Spleen (tissue), 7 donors: Measurements from ENCODE around the gene CEP170B.

Experiments used
- POLR2A ChIP-seq, 3 donors: fragments of 450-650 bp; IDR thresholded peaks; one replicate each; pipeline ENCODE4 v1.5.1; 2017; ENCODE audit warnings: antibody characterized with exemption in 3 of 3, mild to moderate bottlenecking in 1 of 3
- POLR2AphosphoS5 ChIP-seq, 3 donors: sonication (generic); formaldehyde crosslinking; IDR thresholded peaks; one replicate each; pipeline ENCODE4 v1.5.1; 2017; ENCODE audit warnings: antibody characterized with exemption in 3 of 3
- TF ChIP-seq, protein P1 (sequence below), 11 experiments: fragments of 200-600 bp in 7 of 11; fragments of 450-650 bp in 4 of 11; sonication (generic) in 4 of 11; IDR thresholded peaks in 8 of 11; conservative IDR thresholded peaks in 3 of 11; 1 replicate in 7 of 11; 2 replicates in 4 of 11; pipeline versions ENCODE4 v1.4.0 to v1.8.0; 2016 to 2021; ENCODE audit warnings: antibody characterized with exemption in 11 of 11, inconsistent platforms in 4 of 11, mild to moderate bottlenecking in 1 of 11
- donor health status: DM: no; HTN: no; CAD: no; lungs with moderate emphysema.
- donor health status: DM: no; HTN: no; CAD: no.
- donor health status: DM: no; HTN: no; CAD: no.

DNA sequence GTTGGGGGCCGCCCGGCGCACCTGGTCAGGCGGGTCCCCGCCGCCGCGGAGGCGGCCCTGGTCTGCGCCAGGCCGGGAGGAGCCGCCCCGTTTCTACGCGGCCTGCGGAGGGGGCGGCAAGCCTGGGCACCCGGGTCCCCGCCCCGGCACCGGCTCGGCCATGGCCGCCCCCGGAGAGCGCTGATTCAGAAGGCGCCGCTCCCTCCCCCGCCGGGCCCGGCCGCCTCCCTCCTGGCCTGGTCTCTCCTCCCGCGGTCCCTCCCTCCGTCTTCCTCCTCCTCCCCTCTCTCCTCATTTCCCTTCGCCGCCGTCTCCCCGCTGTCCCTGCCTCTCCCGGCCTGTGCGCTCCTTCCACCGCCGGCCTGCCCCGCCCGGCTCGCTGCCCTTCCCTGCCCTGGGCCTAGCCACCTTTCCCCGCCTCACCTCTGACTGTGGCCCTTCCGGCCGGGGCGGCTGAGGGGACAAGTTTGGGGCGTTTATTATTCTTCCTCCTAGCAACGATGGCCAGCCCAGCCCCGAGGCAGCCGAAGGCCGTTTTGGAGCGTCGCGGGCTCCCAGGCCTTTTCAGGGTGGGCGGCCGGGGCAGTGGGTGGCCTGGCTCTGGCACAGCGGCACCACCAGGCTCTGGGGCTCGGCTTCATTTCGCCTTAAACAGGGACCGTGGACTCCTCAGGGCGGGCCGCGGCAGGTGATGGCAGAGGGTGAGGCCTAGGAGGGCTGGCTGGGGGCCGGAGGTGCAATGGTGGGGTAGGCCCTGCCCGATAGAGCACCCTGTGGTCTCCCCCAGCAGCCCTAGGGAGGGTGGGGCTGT is 768 bp downstream of the CEP170B start:
- TF ChIP-seq POLR2AphosphoS5 (IDR thresholded peaks at IDR 0.05) (peak in 1 of 3 donors; percentile 43), POLR2A (IDR thresholded peaks at IDR 0.05) (no peak)
- TF ChIP-seq, protein P1, sequence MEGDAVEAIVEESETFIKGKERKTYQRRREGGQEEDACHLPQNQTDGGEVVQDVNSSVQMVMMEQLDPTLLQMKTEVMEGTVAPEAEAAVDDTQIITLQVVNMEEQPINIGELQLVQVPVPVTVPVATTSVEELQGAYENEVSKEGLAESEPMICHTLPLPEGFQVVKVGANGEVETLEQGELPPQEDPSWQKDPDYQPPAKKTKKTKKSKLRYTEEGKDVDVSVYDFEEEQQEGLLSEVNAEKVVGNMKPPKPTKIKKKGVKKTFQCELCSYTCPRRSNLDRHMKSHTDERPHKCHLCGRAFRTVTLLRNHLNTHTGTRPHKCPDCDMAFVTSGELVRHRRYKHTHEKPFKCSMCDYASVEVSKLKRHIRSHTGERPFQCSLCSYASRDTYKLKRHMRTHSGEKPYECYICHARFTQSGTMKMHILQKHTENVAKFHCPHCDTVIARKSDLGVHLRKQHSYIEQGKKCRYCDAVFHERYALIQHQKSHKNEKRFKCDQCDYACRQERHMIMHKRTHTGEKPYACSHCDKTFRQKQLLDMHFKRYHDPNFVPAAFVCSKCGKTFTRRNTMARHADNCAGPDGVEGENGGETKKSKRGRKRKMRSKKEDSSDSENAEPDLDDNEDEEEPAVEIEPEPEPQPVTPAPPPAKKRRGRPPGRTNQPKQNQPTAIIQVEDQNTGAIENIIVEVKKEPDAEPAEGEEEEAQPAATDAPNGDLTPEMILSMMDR (IDR thresholded peaks at IDR 0.05 in 8 of 11, conservative IDR thresholded peaks at IDR 0.05 in 3 of 11): no peak
